Adrenal gland (tissue), 12 donors: ENCODE measurements around the gene DIP2C. TPM values are rescaled to one million over a fixed set of nuclear protein-coding genes. Genes with fewer than 3 reads are reported as not detected.

Experiments used
- DNase-seq, 7 donors: peaks; one replicate each; pipeline ENCODE4 v3.0.0-alpha.2; 2019 to 2020
- H3K27ac ChIP-seq, 5 donors: fragments of 200-600 bp; sonication (generic) in 4 of 5; 1 replicate in 3 of 5; 2 replicates in 2 of 5; pipeline versions ENCODE4 v1.5.1 to v1.8.0; 2016 to 2020; ENCODE audit warnings: mild to moderate bottlenecking in 1 of 5
- H3K27me3 ChIP-seq: fragments of 200-600 bp; 2 replicates; pipeline ENCODE4 v1.8.0; 2021
- H3K36me3 ChIP-seq, 2 donors: fragments of 200-600 bp; replicated peaks in 1 of 2; 1 replicate in 1 of 2; 2 replicates in 1 of 2; pipeline versions ENCODE4 v1.5.1 to v1.8.0; 2018 to 2022
- H3K4me1 ChIP-seq, 2 donors: fragments of 200-600 bp; replicated peaks in 1 of 2; 1 replicate in 1 of 2; 2 replicates in 1 of 2; pipeline versions ENCODE4 v1.5.1 to v1.8.0; 2018 to 2021
- H3K4me3 ChIP-seq, 4 donors: fragments of 200-600 bp; sonication (generic) in 3 of 4; one replicate each; pipeline ENCODE4 v1.5.1; 2016 to 2018
- H3K9me3 ChIP-seq, 3 donors: fragments of 200-600 bp; sonication (generic) in 1 of 3; replicated peaks in 1 of 3; 1 replicate in 2 of 3; 2 replicates in 1 of 3; pipeline versions ENCODE4 v1.5.1 to v1.8.0; 2016 to 2021
- POLR2A ChIP-seq, 2 donors: fragments of 450-650 bp; IDR thresholded peaks; one replicate each; pipeline ENCODE4 v1.6.1; 2017; ENCODE audit warnings: antibody characterized with exemption in 2 of 2, mild to moderate bottlenecking in 2 of 2, moderate library complexity in 1 of 2
- WGBS, 4 donors: extraction: QIAGEN DNeasy Blood & Tissue Kit in 2 of 4; methylation state at CpG; one replicate each; pipeline versions ENCODE4 v1.1.5 to v1.1.7; 2013 to 2017; 5-methylcytosine and 5-hydroxymethylcytosine counted together
- intact Hi-C, 2 donors: fragments of 100-400 bp; cut with DNase I; formaldehyde crosslinking; loops; one replicate each; pipeline versions ENCODE4 v1.14.1 to v1.15.0; 2022 to 2023
- polyA plus RNA-seq, 3 donors: library from polyadenylated mRNA; stranded (reverse); fragments of 200-250 nt in 2 of 3; fragments of 350-450 nt in 1 of 3; fragmentation: Illumina TruSeq in 1 of 3; extraction: RNeasy Lipid Tissue Mini Kit (QIAGEN cat#74804) in 1 of 3; gene quantifications; one replicate each; pipeline ENCODE4 v1.2.3, GENCODE V29; 2013 to 2014
- total RNA-seq, 9 donors: library from RNA; depleted of rRNA in 4 of 9; stranded (reverse); fragments of >200 nt in 4 of 9; fragments of 120-200 nt in 1 of 9; fragmentation: NEBNext Ultra II Directional in 1 of 9; extraction: Animal tissue kit (Norgen Biotek cat#: 25700) in 1 of 9; gene quantifications; one replicate each; pipeline versions ENCODE4 v1.1.0 to v1.2.4, GENCODE V29; 2013 to 2023
- TF ChIP-seq, protein P1 (sequence below), 6 experiments: fragments of 450-650 bp in 4 of 6; fragments of 200-600 bp in 2 of 6; sonication (generic) in 1 of 6; IDR thresholded peaks; 1 replicate in 5 of 6; 2 replicates in 1 of 6; pipeline versions ENCODE4 v1.5.1 to v1.8.0; 2016 to 2021; ENCODE audit warnings: antibody characterized with exemption in 6 of 6, mild to moderate bottlenecking in 2 of 6, moderate library complexity in 1 of 6
- donor health status: healthy with polysubstance abuse.
- donor health status: Bipolar disorder and iron deficiency.
- donor health status: DM: yes; HTN: yes; CAD: no.
- donor health status: DM: no; HTN: no; CAD: no.
- donor health status: DM: no; HTN: no; CAD: no.
- donor health status: DM: yes; HTN: yes; CAD: no.

DIP2C gene
- total and polyA plus RNA-seq, 12 donors: 4.8 to 23.9 (median 19.7) TPM

DNA sequence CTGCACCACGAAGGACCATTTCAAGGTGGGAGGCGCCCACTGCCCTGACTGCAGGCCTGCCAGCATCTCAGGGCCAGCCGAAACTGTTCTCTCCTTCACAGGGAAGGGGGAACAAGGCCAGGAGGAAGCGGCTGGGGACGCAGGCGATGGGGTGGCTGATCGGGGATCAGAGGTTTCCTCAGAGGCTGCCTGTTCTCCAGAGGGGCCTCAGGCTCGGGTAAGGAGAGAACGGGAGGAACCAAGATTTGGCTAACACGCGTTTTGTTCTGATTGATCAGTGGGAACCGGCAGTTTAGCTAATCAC is 87.9 kb downstream of the DIP2C start:
- intact Hi-C loops: no loop called here
- Histone ChIP-seq H3K4me1 (peaks cover 0 to 12% of the 10 kb centered on the region in 2 donors), H3K4me3 (no peak overlapping the region), H3K36me3 (no peaks in the 10 kb centered on the region), H3K27ac (no peak overlapping the region), H3K9me3 (no peaks in the 10 kb centered on the region), H3K27me3 (no peaks in the 10 kb centered on the region)
- no peak for DNase-seq
- WGBS, 4 donors: 36 to 50% (median 45%) methylated on average over 8 to 12 of the region's 12 CpGs
- TF ChIP-seq POLR2A (IDR thresholded peaks at IDR 0.05): no peak
- TF ChIP-seq, protein P1, sequence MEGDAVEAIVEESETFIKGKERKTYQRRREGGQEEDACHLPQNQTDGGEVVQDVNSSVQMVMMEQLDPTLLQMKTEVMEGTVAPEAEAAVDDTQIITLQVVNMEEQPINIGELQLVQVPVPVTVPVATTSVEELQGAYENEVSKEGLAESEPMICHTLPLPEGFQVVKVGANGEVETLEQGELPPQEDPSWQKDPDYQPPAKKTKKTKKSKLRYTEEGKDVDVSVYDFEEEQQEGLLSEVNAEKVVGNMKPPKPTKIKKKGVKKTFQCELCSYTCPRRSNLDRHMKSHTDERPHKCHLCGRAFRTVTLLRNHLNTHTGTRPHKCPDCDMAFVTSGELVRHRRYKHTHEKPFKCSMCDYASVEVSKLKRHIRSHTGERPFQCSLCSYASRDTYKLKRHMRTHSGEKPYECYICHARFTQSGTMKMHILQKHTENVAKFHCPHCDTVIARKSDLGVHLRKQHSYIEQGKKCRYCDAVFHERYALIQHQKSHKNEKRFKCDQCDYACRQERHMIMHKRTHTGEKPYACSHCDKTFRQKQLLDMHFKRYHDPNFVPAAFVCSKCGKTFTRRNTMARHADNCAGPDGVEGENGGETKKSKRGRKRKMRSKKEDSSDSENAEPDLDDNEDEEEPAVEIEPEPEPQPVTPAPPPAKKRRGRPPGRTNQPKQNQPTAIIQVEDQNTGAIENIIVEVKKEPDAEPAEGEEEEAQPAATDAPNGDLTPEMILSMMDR (IDR thresholded peaks at IDR 0.05): no peak

DNA sequence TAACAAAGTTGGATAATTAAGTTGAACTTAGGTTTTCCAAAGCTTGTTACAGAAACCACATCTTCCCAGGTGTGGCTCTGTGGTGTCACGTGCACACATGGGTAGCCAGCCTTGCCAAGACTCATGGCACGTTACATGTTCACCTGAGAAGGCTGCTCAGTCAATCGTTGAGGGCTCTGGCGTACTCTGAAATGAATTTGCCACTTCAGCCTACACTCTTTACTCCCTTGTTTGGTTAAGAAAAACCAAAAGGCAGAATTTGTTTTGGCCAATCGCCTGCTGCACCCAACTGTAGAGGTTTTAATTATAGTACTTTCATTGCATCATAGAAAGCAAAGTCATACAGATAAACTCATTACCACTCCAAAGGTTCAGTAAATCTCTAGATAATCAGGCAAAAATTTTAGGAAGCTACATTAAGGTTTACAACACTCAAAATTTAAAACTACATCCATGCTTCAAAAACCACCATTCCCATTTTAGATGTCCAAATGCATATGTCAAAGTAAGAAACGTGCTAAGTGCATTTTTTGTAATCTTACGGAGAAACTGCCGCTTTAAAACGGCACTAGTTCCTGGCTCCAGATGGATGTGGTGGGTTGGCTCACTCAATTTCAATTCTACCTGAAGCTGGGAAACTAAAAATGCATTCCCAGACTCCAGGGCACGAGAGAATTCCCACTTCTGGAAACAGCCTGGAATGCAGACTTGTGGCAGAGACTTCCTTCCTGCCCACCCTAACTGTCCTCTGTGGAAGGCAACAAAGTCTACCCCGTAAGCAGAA is 88.4 kb downstream of the DIP2C start:
- Histone ChIP-seq H3K9me3 (no peaks in the 10 kb centered on the region), H3K27ac (no peak overlapping the region), H3K27me3 (no peaks in the 10 kb centered on the region), H3K4me3 (no peak overlapping the region), H3K36me3 (no peaks in the 10 kb centered on the region), H3K4me1 (peaks cover 0 to 12% of the 10 kb centered on the region in 2 donors)
- intact Hi-C loops: no loop called here
- TF ChIP-seq, protein P1 (IDR thresholded peaks at IDR 0.05): no peak
- TF ChIP-seq POLR2A (IDR thresholded peaks at IDR 0.05): no peak
- 74 to 82% (median 77%) methylated on average over 11 of the region's 11 CpGs for WGBS, 4 donors
- no peak for DNase-seq

DNA sequence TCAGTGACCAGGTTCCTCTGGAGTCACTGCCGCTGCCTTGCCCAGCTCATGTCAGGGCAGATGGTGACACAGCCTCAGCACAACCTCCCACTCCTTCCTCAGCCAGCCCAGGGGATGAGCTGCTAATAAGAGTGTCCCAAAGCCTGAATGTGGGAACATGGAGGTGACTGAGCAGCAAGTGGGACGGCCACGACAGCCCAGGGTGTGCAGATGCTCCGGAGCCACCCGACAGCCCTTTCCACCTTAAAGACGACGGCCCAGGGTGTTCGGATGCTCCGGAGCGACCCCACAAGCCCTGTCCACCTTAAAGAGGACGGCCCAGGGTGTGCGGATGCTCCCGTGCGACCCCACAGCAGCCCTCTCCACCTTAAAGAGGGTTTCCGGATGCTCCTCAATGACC is 89.2 kb downstream of the DIP2C start:
- WGBS, 4 donors: 86 to 96% (median 95%) methylated on average over 11 to 15 of the region's 15 CpGs
- DNase-seq: no peak
- H3K4me1 ChIP-seq: peaks cover 0 to 12% of the 10 kb centered on the region in 2 donors

DNA sequence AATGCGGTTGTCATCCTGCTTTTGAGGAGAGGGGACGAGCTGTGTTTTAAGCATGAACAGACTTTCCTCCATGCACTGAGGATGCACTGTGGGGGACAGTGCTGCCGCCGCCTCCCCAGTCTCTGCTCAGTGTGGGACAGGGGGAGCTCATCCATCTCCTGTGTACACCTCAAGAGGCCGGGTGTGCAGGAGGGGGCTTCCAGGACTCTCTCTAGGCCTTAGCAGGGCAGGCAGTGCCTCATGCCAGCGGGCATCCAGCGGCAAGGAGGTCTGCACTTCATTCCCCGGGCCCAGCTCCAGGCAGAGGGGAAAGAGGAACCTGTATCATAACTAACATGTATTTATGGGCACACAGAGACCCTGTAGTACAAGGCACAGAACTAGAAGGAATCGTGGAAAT is 89.7 kb downstream of the DIP2C start:
- intact Hi-C loops: no loop called here
- 92 to 97% (median 96%) methylated on average over 8 to 9 of the region's 9 CpGs for WGBS, 4 donors
- Histone ChIP-seq H3K27ac (no peak overlapping the region), H3K4me3 (no peak overlapping the region), H3K27me3 (no peaks in the 10 kb centered on the region), H3K36me3 (no peaks in the 10 kb centered on the region), H3K9me3 (no peaks in the 10 kb centered on the region), H3K4me1 (peaks cover 0 to 12% of the 10 kb centered on the region in 2 donors)
- no peak for TF ChIP-seq POLR2A (IDR thresholded peaks at IDR 0.05)
- TF ChIP-seq, protein P1 (IDR thresholded peaks at IDR 0.05): no peak
- no peak for DNase-seq

More for the DNA sequence above, 89.2 kb downstream of the DIP2C start:
- no peak overlapping the region for H3K27ac ChIP-seq
- H3K4me3 ChIP-seq: no peak overlapping the region
- H3K27me3 ChIP-seq: no peaks in the 10 kb centered on the region
- no peak for TF ChIP-seq POLR2A (IDR thresholded peaks at IDR 0.05)
- TF ChIP-seq, protein P1 (IDR thresholded peaks at IDR 0.05): no peak
- no peaks in the 10 kb centered on the region for H3K36me3 ChIP-seq
- intact Hi-C loops: no loop called here
- no peaks in the 10 kb centered on the region for H3K9me3 ChIP-seq
